ENCODE data around the gene KCNN3.

DNA sequence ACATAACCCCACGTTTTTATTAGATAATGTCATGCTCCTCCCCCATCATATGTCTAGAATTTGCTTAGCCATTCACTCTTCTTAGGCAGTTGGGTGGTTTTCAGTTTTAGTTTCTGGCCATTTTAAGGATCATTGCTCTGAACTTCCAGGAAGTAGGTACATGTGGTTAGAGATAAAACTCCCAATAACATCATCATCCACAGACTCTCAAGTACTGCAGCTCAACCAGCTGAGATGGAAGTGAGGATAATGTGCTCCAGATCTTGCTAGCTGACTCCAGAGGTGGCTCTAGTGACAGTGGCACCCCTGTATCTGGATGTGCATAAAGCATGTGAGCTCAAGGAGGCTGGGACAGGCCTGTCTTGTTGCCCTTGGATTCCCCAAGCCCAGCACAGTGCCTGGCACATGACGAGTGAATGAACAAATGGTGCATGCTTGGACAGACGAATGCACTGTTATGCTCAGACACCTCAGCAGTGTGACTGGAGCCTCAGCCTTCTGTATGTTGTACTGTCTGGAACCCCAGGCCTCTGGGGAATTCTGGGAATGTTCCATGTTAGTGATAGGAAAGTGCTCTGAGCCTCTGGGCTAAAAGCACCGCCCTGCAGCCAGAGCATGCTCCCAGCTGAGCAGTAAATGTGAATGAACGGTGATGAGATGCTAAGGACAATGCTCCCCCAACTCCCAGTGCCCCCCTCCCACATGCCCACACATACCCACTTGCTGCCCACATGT, 16.4 kb upstream of the KCNN3 start:
- TF ChIP-seq, protein P1, sequence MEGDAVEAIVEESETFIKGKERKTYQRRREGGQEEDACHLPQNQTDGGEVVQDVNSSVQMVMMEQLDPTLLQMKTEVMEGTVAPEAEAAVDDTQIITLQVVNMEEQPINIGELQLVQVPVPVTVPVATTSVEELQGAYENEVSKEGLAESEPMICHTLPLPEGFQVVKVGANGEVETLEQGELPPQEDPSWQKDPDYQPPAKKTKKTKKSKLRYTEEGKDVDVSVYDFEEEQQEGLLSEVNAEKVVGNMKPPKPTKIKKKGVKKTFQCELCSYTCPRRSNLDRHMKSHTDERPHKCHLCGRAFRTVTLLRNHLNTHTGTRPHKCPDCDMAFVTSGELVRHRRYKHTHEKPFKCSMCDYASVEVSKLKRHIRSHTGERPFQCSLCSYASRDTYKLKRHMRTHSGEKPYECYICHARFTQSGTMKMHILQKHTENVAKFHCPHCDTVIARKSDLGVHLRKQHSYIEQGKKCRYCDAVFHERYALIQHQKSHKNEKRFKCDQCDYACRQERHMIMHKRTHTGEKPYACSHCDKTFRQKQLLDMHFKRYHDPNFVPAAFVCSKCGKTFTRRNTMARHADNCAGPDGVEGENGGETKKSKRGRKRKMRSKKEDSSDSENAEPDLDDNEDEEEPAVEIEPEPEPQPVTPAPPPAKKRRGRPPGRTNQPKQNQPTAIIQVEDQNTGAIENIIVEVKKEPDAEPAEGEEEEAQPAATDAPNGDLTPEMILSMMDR (conservative IDR thresholded peaks at IDR 0.05), result no peak
- no peak for TF ChIP-seq ZFX (IDR thresholded peaks at IDR 0.05)
